HepG2 (cell line): ENCODE measurements around the gene MRPL57. TPM values are rescaled to one million over a fixed set of nuclear protein-coding genes. Genes with fewer than 3 reads are reported as not detected.
A peak's percentile ranks its signal among the peaks of the same experiment; 100 is the strongest.

Experiments
- DMAP1 ChIP-seq: IDR thresholded peaks from 2 replicates; pipeline ENCODE4 v1.6.1; 2016
- ELF4 ChIP-seq: sonication (generic); formaldehyde crosslinking; IDR thresholded peaks from 2 replicates; pipeline ENCODE4 v1.5.0; 2020; ENCODE audit warnings: missing genetic modification reagents, mild to moderate bottlenecking, moderate library complexity, borderline replicate concordance
- FOXP1 ChIP-seq, 2 experiments: fragments of 450-650 bp in 1 of 2; IDR thresholded peaks; 2 replicates each; pipeline ENCODE4 v1.6.1; 2017 to 2018; ENCODE audit warnings: antibody characterized with exemption in 1 of 2
- HMG20A ChIP-seq: IDR thresholded peaks from 2 replicates; pipeline ENCODE4 v1.6.1; 2016; ENCODE audit warnings: borderline replicate concordance
- HNRNPH1 ChIP-seq: fragments of 200-400 bp; formaldehyde crosslinking; optimal IDR thresholded peaks from 2 replicates; pipeline ENCODE3; 2017; ENCODE audit warnings: mild to moderate bottlenecking, low read depth, low read length
- HNRNPLL ChIP-seq: fragments of 200-400 bp; formaldehyde crosslinking; IDR thresholded peaks from 2 replicates; pipeline ENCODE4 v1.6.1; 2017; ENCODE audit warnings: mild to moderate bottlenecking, low read depth, low read length; ENCODE audit not compliant: poor library complexity, severe bottlenecking
- KLF15 ChIP-seq: sonication (generic); formaldehyde crosslinking; IDR thresholded peaks from 2 replicates; pipeline ENCODE4 v1.8.1; 2023; ENCODE audit warnings: borderline replicate concordance, mild to moderate bottlenecking, inconsistent platforms, missing genetic modification reagents, mixed read lengths
- MBD4 ChIP-seq: IDR thresholded peaks from 2 replicates; pipeline ENCODE4 v1.6.1; 2012; ENCODE audit warnings: low read length, inconsistent platforms, borderline replicate concordance
- MIER2 ChIP-seq: IDR thresholded peaks from 2 replicates; pipeline ENCODE4 v1.6.1; 2016; ENCODE audit warnings: missing biosample characterization, missing genetic modification reagents
- SAFB2 ChIP-seq: sonication (generic); formaldehyde crosslinking; IDR thresholded peaks from 2 replicates; pipeline ENCODE4 v1.5.1; 2020; ENCODE audit warnings: missing genetic modification reagents, low read depth, mild to moderate bottlenecking, borderline replicate concordance
- SP2 ChIP-seq: sonication (generic); formaldehyde crosslinking; IDR thresholded peaks from 2 replicates; pipeline ENCODE4 v1.5.1; 2020; ENCODE audit warnings: mild to moderate bottlenecking, missing genetic modification reagents
- SUZ12 ChIP-seq: fragments of 150-350 bp; IDR thresholded peaks from 2 replicates; pipeline ENCODE4 v1.6.1; 2014; ENCODE audit warnings: low read depth, low read length
- TEAD3 ChIP-seq: optimal IDR thresholded peaks from 2 replicates; pipeline ENCODE3; 2016; ENCODE audit warnings: borderline replicate concordance
- U2AF1 ChIP-seq: fragments of 200-400 bp; formaldehyde crosslinking; optimal IDR thresholded peaks from 2 replicates; pipeline ENCODE3; 2017; ENCODE audit warnings: mild to moderate bottlenecking, low read depth, low read length
- ZFAT ChIP-seq: sonication (generic); formaldehyde crosslinking; conservative IDR thresholded peaks from 2 replicates; pipeline ENCODE4 v1.8.1; 2023; ENCODE audit warnings: missing genetic modification reagents, inconsistent platforms
- ZNF383 ChIP-seq: sonication (generic); formaldehyde crosslinking; IDR thresholded peaks from 2 replicates; pipeline ENCODE4 v1.4.0; 2020; ENCODE audit warnings: missing genetic modification reagents, mild to moderate bottlenecking, borderline replicate concordance
- ZNF430 ChIP-seq: sonication (generic); formaldehyde crosslinking; IDR thresholded peaks from 2 replicates; pipeline ENCODE4 v1.9.0; 2021; ENCODE audit warnings: mild to moderate bottlenecking, missing genetic modification reagents
- ZNF546 ChIP-seq: sonication (generic); formaldehyde crosslinking; conservative IDR thresholded peaks from 2 replicates; pipeline ENCODE4 v1.8.1; 2023; ENCODE audit warnings: mild to moderate bottlenecking, missing genetic modification reagents
- ZNF790 ChIP-seq: sonication (generic); formaldehyde crosslinking; IDR thresholded peaks from 2 replicates; pipeline ENCODE4 v1.8.0; 2022; ENCODE audit warnings: missing genetic modification reagents, mild to moderate bottlenecking, borderline replicate concordance
- ZSCAN9 ChIP-seq: IDR thresholded peaks from 2 replicates; pipeline ENCODE4 v1.6.1; 2016; ENCODE audit warnings: borderline replicate concordance
- polyA plus RNA-seq, 8 experiments: library from polyadenylated mRNA; depleted of rRNA in 3 of 8; stranded (reverse) in 7 of 8; unstranded in 1 of 8; fragments of >200 nt; fragmentation: Illumina TruSeq in 4 of 8; extraction: Trizol in 4 of 8; gene quantifications; 2 replicates each; pipeline versions ENCODE4 v1.2.1 to v1.2.3, GENCODE V29; 2011 to 2016; ENCODE audit warnings: low read depth in 4 of 8, missing spikeins in 1 of 8, mixed read lengths in 1 of 8; ENCODE audit not compliant: insufficient read depth in 1 of 8
- total RNA-seq, 5 experiments: library from RNA; depleted of rRNA; stranded (reverse); fragments of >200 nt; fragmentation: Illumina TruSeq; extraction: Trizol; gene quantifications; 2 replicates each; pipeline ENCODE4 v1.2.3, GENCODE V29; 2016; ENCODE audit warnings: low read depth in 1 of 5
- TF ChIP-seq, protein P1 (sequence below): sonication (generic); formaldehyde crosslinking; IDR thresholded peaks from 2 replicates; pipeline ENCODE4 v1.4.0; 2020; ENCODE audit warnings: missing genetic modification reagents, low read depth, mild to moderate bottlenecking, borderline replicate concordance
- TF ChIP-seq, protein P2 (sequence below): sonication (generic); formaldehyde crosslinking; IDR thresholded peaks from 2 replicates; pipeline ENCODE4 v1.5.1; 2020; ENCODE audit warnings: missing genetic modification reagents, mild to moderate bottlenecking, borderline replicate concordance
- TF ChIP-seq, protein P3 (sequence below): sonication (generic); formaldehyde crosslinking; IDR thresholded peaks from 2 replicates; pipeline ENCODE4 v1.9.0; 2021; ENCODE audit warnings: missing genetic modification reagents, borderline replicate concordance
- TF ChIP-seq, protein P4 (sequence below): IDR thresholded peaks from 2 replicates; pipeline ENCODE4 v1.6.1; 2016; ENCODE audit warnings: missing compliant biosample characterization, missing genetic modification reagents, borderline replicate concordance

Gene MRPL57
- total and polyA plus RNA-seq, 2 of the 13 experiments (the other 11 are each of a cell fraction or from before 2014, with no cell fraction given): 19.5 to 35.2 TPM

DNA sequence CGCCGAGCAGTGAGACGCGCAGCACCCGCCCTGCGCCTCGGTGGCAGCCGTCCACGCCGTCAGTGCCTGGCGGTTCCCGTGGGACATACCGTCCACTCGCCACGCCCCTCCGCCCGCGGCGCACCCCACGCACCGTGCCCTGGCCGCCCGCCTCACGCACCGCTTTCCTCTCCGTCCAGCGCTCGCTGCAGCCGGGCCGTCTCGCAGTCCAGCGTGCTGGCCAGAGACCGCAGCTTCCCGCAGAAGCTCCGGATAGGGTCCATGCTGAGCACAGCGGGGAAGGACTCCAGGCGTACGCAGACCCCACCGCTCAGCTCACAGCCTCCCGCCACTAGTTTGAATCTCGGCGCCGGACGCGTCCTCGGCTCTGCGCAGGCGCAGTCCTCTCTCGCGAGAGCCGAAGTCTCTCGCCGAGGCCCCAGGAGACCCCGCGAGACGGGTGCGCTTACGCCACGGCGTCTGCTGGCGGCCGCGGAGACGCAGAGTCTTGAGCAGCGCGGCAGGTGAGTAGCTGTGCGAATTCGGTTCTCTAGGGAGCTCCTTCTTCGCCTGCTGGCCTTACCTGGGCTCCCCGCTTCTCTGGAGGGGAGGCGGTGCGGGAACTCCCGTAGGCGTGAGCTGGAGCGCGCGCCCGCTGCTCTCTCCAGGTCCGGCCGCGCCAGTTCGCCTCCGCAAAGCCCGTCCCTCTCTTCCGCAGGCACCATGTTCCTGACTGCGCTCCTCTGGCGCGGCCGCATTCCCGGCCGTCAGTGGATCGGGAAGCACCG, at the start of gene MRPL57, which contains the start of gene SKA3 (continued):
- TF ChIP-seq ZNF546 (CRISPR knock-in tag): no peak; the same call in 1 of the 2 replicates
- TF ChIP-seq FOXP1 (IDR thresholded peaks at IDR 0.05): no peak
- no peak for TF ChIP-seq FOXP1 (CRISPR knock-in tag; IDR thresholded peaks at IDR 0.05)
- TF ChIP-seq SP2 (CRISPR knock-in tag): peak; percentile 56
- peak; percentile 68; the same call in 1 of the 2 replicates for TF ChIP-seq SAFB2
- TF ChIP-seq ZNF790 (CRISPR knock-in tag): peak; percentile 69; the same call in 1 of the 2 replicates
- no peak for TF ChIP-seq SUZ12
- TF ChIP-seq, protein P1, sequence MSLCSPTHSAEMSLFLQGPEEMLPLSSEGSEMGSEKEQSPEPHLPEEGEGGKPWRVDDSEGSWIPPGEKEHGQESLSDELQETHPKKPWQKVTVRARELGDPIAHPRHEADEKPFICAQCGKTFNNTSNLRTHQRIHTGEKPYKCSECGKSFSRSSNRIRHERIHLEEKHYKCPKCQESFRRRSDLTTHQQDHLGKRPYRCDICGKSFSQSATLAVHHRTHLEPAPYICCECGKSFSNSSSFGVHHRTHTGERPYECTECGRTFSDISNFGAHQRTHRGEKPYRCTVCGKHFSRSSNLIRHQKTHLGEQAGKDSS (CRISPR knock-in tag): peak; percentile 92
- TF ChIP-seq KLF15 (CRISPR knock-in tag): peak; percentile 86; the same call in 1 of the 2 replicates
- TF ChIP-seq ZSCAN9: peak; percentile 86
- 0 out of 2 replicates have a peak, but pooled peaks have one; percentile 51 for TF ChIP-seq MIER2 (CRISPR knock-in tag)
- TF ChIP-seq, protein P2, sequence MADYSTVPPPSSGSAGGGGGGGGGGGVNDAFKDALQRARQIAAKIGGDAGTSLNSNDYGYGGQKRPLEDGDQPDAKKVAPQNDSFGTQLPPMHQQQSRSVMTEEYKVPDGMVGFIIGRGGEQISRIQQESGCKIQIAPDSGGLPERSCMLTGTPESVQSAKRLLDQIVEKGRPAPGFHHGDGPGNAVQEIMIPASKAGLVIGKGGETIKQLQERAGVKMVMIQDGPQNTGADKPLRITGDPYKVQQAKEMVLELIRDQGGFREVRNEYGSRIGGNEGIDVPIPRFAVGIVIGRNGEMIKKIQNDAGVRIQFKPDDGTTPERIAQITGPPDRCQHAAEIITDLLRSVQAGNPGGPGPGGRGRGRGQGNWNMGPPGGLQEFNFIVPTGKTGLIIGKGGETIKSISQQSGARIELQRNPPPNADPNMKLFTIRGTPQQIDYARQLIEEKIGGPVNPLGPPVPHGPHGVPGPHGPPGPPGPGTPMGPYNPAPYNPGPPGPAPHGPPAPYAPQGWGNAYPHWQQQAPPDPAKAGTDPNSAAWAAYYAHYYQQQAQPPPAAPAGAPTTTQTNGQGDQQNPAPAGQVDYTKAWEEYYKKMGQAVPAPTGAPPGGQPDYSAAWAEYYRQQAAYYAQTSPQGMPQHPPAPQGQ (CRISPR knock-in tag): no peak
- TF ChIP-seq ZFAT: 0 out of 2 replicates have a peak, but pooled peaks have one; percentile 45
- peak; percentile 44 for TF ChIP-seq TEAD3 (CRISPR knock-in tag)
- peak; percentile 97 for TF ChIP-seq DMAP1 (CRISPR knock-in tag)
- no peak for TF ChIP-seq HNRNPH1
- TF ChIP-seq, protein P3, sequence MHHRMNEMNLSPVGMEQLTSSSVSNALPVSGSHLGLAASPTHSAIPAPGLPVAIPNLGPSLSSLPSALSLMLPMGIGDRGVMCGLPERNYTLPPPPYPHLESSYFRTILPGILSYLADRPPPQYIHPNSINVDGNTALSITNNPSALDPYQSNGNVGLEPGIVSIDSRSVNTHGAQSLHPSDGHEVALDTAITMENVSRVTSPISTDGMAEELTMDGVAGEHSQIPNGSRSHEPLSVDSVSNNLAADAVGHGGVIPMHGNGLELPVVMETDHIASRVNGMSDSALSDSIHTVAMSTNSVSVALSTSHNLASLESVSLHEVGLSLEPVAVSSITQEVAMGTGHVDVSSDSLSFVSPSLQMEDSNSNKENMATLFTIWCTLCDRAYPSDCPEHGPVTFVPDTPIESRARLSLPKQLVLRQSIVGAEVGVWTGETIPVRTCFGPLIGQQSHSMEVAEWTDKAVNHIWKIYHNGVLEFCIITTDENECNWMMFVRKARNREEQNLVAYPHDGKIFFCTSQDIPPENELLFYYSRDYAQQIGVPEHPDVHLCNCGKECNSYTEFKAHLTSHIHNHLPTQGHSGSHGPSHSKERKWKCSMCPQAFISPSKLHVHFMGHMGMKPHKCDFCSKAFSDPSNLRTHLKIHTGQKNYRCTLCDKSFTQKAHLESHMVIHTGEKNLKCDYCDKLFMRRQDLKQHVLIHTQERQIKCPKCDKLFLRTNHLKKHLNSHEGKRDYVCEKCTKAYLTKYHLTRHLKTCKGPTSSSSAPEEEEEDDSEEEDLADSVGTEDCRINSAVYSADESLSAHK (CRISPR knock-in tag): peak; percentile 37; the same call in 1 of the 2 replicates
- TF ChIP-seq, protein P4, sequence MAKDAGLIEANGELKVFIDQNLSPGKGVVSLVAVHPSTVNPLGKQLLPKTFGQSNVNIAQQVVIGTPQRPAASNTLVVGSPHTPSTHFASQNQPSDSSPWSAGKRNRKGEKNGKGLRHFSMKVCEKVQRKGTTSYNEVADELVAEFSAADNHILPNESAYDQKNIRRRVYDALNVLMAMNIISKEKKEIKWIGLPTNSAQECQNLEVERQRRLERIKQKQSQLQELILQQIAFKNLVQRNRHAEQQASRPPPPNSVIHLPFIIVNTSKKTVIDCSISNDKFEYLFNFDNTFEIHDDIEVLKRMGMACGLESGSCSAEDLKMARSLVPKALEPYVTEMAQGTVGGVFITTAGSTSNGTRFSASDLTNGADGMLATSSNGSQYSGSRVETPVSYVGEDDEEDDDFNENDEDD (CRISPR knock-in tag): peak; percentile 98
- peak; percentile 98 for TF ChIP-seq HNRNPLL
- 0 out of 2 replicates have a peak, but pooled peaks have one; percentile 8 for TF ChIP-seq HMG20A
- TF ChIP-seq U2AF1: no peak
- TF ChIP-seq ZNF430 (CRISPR knock-in tag): no peak; the same call in 1 of the 2 replicates
- TF ChIP-seq ELF4: no peak
- no peak for TF ChIP-seq ZNF383 (CRISPR knock-in tag)
- TF ChIP-seq MBD4: no peak
